ENCODE results near the gene LRRC4C.

GRCh38 chr11:40732132-40732531 is 727.3 kb downstream of the LRRC4C start:
- TF ChIP-seq, protein P1, sequence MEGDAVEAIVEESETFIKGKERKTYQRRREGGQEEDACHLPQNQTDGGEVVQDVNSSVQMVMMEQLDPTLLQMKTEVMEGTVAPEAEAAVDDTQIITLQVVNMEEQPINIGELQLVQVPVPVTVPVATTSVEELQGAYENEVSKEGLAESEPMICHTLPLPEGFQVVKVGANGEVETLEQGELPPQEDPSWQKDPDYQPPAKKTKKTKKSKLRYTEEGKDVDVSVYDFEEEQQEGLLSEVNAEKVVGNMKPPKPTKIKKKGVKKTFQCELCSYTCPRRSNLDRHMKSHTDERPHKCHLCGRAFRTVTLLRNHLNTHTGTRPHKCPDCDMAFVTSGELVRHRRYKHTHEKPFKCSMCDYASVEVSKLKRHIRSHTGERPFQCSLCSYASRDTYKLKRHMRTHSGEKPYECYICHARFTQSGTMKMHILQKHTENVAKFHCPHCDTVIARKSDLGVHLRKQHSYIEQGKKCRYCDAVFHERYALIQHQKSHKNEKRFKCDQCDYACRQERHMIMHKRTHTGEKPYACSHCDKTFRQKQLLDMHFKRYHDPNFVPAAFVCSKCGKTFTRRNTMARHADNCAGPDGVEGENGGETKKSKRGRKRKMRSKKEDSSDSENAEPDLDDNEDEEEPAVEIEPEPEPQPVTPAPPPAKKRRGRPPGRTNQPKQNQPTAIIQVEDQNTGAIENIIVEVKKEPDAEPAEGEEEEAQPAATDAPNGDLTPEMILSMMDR (IDR thresholded peaks at IDR 0.05): no peak
- TF ChIP-seq POLR2A (IDR thresholded peaks at IDR 0.05): no peak

Measured in heart left ventricle (tissue), 13 donors.